Germinal center (tissue), 1 donor: ENCODE data around the gene YWHAB.

ENCODE experiments used
- DNase-seq: peaks from one replicate; pipeline ENCODE4 v3.0.0; 2012; ENCODE audit warnings: mixed read lengths, low spot score

The YWHAB gene

DNA sequence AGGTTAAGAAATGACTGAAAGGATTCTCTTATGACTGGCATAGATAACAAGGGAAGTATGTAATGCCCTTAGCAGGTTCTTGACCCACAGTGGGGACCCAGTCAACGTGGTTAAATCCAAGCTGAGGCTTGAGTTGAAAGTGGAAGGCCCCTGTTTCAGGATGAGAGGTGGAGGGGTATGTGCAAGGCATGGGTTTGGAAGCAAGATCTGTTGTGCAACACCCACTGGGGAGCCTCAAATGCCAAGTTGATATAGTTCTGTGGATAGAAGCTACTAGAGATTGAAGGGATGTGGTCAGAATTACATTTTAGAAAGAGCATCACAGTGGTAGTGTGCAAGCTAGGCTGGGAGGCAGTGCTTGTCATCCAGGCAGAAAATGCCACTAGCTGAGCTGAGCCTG, 29.4 kb downstream of the YWHAB start:
- DNase-seq, result no peak

DNA sequence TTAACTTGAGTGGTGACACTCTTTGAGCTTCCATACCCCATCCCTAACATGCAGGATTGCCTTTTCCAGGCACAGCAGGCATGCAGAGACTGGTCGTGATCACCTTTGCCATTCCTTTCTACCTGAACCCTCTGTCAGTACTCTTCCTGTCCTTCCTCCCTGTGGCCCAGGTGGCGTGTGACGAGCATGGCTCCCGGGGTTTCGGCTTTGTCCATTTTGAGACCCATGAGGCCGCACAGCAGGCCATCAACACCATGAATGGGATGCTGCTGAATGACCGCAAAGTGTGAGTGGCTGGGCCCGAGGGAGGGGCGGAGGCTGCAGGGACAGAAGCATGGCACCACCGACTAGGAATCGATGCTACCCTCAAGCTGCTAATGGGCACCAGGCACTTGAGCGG, 31.1 kb downstream of the YWHAB start:
- DNase-seq, result no peak

DNA sequence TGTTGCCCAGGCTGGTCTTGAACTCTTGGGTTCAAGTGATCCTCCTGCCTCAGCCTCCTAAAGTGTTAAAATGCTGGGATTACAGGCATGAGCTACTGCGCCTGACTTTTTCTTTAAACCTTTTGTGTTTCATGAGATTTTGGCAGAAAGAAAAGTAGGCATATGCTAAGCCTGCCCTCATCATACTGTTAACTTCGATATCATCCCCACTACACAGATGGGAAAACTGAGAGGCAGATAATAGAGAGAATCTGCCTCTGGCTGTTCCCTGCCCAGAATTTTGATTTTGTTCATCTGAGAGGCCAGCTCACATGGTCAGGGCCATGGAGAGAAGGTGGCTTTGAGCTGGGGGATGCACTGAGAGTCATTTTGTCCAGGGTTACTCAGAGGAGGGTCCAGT, 31.9 kb downstream of the YWHAB start:
- no peak for DNase-seq

DNA sequence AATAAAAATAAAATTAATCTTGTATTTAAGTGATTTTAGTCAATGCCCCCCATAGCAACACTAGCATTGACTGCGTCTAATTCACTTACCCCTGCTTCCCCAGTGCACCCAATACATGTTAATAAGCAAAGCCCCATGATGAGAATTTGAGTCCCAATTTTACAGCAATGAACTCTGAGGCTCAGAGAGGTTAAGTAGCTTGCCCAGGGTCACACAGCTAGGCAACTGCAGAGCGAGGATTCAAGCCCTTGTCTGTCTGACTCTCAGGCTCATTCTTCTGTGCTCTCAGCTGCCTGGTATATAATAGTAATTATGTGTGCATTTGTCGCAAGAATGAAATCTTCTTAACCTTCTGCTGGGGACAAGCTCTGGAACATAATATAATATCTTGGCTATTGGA, 32.8 kb downstream of the YWHAB start:
- DNase-seq, result no peak

DNA sequence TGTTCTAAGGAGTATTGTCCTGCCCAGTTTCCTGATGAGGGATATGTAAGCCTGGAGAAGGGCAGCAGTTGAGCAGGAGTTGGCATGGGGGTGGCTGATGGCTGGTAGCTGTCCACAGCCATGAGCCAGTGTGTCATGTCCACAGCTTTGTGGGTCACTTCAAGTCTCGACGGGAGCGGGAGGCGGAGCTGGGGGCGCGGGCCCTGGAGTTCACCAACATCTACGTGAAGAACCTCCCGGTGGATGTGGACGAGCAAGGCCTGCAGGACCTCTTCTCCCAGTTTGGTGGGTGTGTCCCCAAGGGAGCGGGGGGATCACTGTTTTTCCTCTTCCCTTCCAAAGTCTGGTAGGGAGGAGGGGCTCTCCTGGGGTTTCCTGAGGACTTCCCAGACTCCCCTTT, 33.3 kb downstream of the YWHAB start:
- DNase-seq, result no peak

DNA sequence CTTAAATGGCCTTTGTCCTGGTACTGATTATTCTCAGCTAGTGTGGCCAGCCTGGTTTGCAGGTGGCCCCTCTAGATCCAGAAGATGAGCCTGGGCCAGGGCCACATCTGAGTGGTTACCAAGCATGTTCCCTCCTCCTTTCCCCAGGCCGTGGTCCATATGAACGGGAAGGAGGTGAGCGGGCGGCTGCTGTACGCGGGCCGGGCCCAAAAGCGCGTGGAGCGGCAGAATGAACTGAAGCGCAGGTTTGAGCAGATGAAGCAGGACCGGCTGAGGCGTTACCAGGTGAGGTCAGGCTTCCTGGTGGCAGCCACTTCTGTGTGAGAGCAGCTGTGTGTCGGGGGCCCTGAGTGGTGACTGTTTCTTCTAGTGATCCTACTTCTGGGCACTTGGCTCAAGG, 35.9 kb downstream of the YWHAB start:
- DNase-seq, result no peak

DNA sequence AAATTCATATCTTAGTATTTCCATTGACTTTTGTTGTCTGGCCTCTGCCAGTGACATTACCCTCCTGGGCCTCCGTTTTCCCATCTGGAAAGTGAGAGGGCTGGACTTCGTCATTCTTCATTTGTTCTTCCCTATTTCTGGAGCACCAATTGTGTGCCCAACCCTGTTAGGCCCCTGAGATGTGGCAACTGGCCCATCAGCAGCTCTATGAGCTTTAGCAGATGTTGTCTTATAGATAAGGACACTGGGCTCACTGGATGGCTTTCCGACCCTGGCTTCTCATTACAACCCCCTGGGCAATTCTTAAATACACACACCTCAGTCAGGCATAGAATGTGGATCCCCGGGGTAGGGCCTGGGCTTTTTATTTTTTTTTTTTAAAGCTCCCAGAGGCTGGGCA, 39.0 kb downstream of the YWHAB start:
- DNase-seq, result no peak

DNA sequence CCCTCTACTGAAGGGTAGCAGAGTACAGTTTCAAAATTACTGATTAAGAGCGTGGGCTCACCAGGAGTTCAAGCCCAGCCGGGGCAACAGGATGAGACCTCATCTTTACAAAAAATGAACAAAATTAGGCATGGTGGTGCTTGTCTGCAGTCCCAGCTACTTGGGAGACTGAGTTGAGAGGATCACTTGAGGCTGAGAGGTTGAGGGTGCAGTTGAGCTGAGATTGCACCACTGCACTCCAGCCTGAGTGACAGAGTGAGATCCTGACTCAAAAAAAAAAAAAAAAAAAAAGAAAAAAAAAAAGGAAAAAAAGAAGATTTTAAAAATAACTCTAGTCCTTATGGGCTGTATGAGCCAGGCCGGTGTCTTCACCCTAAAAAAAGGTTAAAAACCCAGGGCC, 43.1 kb downstream of the YWHAB start:
- DNase-seq, result no peak

DNA sequence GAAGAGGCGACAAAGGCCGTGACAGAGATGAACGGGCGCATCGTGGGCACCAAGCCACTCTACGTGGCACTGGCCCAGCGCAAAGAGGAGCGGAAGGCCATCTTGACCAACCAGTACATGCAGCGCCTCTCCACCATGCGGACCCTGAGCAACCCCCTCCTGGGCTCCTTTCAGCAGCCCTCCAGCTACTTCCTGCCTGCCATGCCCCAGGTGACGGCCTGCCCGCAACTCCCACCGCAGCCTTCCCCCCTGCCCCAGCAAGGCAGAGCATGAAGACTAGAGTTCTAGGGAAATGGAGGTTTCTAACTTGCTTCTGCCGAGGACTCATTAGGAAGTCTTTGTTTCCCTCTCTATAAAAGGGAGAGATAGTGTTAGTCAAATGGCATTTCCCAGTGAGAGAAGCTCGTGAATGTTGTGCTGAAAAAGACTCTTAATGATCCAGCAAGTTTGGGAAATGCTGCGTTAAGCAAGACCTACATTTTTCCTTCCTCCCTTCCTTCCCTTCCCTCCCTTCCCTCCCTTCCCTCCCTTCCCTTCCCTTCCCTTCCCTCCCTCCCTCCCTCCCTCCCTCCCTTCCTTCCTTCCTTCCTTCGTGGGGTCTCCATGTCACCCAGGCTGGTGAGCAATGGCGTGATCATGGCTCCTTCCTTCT, 45.1 kb downstream of the YWHAB start:
- DNase-seq, result no peak

DNA sequence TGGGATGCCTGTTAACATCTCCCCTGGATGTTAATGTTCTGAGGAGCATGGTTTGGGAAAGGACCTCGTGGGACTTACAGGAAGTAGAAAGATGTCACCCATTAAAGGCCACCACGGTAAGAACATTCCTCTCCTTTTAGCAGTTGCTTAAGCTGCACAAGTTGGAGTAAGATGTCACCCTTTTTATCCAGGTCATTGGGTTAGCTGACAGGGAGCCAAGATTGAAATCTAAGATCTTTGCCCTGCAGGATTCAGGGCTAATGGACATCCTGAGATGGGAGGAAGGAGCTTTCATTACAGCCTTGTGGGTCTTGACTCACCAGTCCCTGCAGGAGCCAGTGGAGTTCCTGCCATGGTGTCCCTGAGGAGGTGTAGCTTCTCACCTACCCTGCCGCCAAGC, 46.4 kb downstream of the YWHAB start:
- DNase-seq, result no peak

DNA sequence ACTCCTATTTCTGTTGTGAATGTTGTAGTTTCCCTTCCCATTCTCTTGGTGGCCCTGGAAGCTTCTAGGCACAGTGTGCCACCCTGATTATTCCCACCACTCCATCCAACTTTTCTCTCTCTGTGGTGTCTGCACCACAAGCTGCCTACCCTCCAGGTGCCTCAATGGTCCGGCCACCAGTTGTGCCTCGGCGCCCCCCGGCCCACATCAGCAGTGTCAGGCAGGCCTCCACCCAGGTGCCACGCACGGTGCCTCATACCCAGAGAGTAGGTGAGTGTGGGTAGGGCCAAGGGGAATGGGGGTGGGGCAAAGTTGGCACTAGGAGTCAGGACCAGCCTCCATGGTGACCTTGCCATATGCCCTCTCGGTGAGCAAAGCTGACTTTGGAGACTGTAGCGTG, 47.4 kb downstream of the YWHAB start:
- no peak for DNase-seq

DNA sequence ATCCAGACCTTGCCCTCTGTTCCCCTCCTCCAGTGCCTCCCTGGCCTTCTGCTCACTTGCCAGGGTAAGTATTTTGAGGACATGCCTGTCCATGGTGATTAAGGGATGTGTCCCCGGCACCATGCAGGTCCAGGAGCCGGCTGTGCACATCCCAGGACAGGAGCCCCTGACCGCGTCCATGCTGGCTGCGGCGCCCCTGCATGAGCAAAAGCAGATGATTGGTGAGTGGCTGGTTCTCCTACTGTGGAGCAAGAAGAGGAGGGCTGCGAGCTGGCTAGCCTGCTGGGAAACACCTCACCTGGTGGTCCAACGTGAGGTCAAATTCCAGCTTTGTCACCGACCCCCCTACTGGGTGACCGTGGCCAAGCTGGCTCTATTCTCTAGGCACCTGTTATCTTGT, 51.0 kb downstream of the YWHAB start:
- no peak for DNase-seq

DNA sequence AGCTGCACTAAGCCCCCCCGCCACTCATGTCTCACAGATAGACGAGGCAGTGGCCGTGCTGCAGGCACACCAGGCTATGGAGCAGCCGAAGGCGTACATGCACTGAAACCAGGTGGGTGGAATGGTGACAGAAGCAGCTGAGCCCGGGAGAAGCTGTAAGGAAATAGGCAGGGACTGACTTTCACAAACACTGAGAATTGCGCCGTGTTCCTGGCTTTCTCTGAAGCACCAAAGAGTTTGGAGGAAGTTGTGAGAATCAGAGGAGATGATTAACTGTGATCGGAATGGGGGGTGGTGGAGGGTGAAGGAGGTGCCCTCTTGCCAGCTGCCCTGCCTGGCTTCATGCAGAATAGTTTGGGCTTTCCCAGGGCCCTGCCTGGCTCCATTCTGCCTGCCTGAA, 53.1 kb downstream of the YWHAB start:
- no peak for DNase-seq

DNA sequence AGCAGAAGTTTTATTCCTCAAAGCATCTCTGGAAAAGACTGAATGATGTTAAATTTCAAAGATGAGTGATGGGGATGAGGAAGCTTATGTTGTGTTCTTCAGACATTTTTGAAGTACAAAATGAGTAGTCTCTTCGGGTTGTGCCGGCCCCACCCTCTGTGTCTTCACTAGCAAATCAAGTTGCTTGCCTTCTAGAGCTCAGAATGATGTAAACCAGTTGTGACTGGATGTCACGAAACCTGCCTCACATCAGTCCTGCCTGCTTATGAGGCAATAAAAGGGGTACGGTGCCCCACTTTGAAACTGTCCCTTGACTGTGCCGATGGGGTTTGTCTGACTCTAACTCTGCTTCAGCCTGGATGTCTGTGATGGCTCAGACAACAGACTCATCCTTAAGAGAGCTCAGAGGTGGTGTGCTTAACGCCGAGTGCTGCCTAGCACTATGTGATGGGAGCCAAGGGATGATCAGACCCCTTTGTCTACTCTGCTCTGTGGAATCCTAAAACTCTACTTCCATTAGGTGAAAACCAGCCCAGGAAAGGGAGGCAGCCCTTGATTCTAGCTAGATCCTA, 55.7 kb downstream of the YWHAB start:
- DNase-seq, result no peak

DNA sequence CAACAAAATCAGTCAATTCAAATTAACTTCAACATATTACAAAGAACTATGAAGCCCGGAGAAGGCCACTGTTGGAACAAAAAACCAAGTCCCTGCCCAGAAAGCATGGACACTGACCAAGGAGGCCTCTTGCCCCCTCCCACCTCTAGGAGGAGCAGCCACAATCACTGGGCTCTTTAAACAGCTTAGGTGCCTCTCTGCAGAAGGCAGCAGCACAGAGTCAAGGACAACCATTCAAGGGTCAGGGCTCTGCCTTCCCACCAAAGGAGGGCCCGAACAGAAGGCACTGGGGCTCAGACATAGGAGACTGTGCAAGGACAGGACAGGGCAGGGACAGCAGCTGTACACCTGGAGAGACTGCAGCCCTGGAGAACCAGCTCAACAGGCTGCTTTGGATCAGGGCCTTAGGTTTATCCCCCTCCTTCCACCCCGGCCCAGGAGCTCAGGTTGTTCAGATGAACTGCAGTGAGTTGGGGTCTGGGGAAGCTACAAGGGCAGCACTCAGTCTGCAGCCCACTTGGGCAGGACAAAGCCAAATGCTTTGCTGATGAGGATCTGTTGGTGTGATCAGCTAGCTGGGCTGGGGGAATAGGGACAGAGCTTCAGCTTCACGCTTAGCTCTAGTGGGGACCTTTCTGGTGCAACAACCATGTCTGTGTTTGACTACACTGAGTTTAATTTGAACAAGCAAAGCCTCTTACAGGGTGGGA, 56.9 kb downstream of the YWHAB start:
- DNase-seq, result no peak

DNA sequence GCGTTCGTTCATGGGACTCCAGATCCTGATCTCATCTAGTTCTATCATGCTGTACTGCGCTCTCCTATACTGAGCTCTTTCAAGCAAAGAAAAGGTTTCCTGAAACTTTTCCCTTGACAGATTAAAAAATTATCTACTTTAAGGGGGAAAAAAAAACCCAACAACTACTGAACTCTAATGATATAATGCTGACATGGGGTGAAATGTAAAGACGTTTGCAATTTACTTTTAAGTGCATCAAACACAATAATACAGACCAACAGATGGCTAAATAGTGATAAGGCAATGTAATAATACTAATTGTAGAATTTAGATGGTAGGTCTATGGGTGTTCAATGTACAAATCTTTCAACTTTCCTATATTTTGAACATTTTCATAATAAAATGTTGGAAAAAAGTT, 58.3 kb downstream of the YWHAB start:
- no peak for DNase-seq

DNA sequence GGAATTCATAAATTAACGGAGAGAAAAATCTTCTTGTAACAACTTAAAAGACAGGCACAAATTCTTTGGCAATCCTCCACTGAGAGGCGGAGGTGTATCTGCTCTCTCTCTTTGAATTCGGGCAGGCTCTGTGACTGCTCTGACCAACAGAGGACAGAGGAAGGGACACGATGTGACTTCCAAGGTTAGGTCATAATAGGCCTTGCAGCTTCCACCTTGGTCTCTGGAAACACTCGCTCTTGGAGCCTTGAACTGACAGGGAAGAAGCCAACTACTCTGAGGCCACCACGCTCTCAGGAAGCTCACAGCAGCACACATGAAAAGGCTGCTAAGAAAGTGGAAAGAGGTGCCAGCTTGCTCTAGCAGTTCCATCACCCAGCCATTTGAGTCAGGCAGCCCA, 59.8 kb downstream of the YWHAB start:
- no peak for DNase-seq

DNA sequence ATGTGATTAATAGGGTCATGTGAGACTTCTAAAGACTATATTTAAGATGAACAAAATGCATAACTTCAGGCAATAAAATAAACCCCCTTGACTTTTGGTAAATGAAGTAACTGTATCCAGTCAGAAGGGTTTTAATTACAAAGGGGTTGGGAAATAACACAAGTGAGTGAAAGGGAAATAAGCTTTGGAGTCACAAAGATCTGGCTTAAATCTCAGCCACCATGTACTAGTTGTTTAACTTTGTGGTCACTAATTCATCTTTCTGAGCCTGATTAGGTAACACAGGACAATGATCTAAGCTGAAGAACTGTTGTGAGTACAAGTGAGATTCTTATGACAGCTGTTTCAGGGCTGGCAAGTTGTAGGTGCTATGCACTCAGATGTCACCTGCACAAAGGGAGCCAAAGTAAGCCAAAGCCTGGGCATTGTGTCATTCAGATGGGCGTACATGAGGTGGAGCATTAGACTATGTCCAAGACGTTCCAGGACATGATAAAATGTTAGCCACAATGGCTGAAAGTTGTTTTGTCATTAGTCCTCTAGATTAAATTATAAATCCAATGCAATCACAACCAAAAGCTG, 60.9 kb downstream of the YWHAB start:
- DNase-seq, result no peak

DNA sequence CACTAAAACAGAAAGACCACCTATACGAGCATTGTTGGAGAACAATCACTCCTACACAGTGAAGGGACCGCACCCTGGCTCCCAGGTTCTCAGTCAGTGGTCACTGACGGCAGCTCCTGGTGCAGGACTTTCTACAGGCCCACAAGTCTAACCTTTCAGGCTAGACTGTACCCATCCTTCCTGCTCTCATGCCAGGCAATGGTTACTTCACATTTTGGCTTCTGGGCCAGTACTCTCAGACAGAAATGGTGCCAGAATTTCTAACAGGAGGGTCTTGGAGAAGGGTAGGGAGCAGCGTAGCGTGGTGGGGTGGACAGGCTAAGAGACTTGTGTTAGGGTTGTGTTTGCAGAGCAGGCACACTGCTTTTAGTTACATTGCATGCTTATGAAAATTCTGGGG, 62.6 kb downstream of the YWHAB start:
- no peak for DNase-seq

DNA sequence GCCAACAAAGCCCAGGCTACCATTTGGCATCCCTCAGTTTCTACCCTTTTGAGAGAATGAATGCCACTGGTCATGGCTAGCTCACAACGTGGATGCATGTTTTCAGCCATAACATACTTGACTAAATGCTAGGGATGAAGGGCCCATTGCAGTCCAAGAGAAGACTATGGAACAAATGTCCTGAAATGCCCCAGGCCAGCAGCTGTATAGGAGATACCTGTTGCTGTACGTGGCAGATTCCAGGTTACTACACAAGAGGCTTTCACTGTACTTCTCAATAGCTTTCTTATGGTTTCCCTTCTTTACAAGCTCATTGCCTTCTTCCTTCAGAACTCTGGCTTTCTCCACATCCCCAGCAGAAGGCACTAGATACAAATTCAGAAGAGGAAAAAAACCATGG, 63.0 kb downstream of the YWHAB start:
- no peak for DNase-seq

DNA sequence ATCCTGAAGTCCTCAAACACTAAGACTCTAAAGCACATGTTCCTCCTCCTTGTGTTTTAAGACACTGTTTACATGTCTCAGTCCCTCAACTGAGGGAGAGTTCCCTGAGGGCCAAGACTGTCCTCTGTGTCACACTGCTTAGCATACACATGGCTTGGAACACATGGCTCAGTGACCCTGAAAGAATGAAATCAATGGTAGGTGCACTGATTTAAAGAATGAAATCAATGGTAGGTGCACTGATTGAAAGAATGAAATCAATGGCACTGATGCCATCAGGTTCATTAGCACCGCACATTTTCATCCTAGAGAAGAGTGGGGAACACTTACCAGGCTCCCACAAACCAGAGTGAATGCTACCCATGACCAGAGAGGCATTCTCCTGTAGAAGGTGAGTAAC, 64.9 kb downstream of the YWHAB start:
- no peak for DNase-seq

DNA sequence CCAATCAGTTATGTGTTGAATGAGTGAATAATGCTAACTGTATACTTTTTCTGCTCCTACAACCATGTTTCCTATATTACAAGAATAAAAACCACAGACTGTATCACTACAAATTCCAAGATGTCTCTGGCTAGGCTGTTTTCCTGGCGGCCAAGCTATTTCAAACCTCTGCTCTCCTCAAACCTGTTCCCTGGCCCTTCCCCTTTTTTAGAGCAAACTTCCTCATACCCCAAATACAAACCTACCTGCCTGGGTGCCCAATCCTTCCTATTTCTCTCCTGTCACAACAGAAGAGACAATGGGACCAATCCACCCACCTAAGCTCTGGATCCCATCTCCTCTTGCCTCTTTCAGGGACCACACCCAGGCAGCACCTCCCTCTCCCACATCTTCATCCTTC, 67.2 kb downstream of the YWHAB start:
- no peak for DNase-seq

DNA sequence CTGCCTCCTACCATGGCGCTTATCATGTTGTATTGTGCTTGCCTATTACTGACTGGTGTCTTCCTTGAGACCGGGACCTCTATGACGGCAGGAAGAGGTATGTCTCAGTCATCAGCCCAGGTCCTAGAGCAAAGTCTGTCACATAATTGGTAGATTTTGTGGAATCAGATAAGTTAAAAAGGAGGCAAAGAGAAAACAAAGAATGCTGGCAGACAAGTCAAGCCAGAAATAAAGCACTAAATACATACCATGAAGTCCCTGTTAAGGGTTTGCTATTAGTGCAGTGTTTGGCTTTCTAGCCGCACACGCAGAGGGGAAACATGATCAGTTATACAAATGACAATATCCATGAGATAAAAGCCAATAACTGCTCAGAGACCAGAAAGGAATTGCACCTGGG, 68.7 kb downstream of the YWHAB start:
- no peak for DNase-seq

DNA sequence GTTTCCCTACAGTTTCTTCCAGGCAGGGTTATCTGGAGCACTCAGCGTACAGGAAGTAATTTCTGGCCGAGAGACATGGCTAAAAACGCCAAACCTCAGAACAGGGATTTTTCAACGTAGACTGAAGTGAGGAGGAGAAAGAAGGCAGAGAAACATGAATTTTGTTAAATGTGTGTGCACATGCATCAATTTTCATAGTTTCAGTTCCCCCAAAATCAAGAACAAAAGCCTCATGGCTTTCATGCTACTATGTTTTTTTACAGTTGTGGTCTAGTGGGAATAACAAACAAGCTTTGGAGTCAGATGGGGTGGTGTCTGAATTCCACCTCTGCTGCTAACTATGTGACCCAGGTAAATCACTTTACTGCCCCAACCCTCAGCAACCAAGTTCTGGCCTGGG, 69.8 kb downstream of the YWHAB start:
- no peak for DNase-seq
